HG02678 (cell line): ENCODE data around the gene DUOX2.

ENCODE experiments used
- ATAC-seq: cut with Tn5 transposase; IDR thresholded peaks from one replicate; pipeline ENCODE4 v1.9.1; 2021; ENCODE audit warnings: mild to moderate bottlenecking, moderate library complexity; ENCODE audit not compliant: unreplicated experiment

Gene DUOX2

DNA sequence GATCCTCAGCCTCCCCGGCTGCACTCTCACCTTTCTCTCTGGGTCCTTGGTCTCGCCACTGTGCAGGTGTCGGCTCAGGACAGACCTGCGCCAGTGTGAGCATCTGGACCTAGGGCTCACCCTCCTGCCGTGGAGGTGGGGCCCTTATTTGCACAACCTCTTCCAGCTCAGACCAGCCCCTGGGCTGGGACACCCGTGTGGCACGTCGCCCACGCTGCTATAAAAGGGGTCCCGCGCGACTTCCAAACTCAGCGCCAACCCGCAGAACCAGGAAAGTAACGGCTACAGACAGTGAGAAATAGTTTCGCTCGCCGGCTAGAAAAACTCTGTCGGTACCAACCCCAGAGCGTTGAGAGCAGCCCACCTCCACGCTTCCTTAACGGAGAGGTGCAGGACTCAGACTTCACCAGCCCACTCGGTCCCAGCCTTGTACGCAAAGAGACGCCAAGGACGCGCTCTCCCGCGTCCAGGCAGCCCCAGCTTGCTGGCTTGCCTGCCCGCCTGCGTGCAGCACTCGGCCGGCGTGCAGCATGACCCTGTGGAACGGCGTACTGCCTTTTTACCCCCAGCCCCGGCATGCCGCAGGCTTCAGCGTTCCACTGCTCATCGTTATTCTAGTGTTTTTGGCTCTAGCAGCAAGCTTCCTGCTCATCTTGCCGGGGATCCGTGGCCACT is at the start of gene DUOX2, which contains the start of gene DUOXA2:
TSS of gene DUOX2 (minus strand) at position 97 of the 675 bp plus-strand sequence. CDS start 761 bp downstream, outside the sequence.
TSS of gene DUOXA2 (plus strand) at position 251 of the 675 bp plus-strand sequence. CDS start at position 531, 280 bp downstream.
- no peak for ATAC-seq

DNA sequence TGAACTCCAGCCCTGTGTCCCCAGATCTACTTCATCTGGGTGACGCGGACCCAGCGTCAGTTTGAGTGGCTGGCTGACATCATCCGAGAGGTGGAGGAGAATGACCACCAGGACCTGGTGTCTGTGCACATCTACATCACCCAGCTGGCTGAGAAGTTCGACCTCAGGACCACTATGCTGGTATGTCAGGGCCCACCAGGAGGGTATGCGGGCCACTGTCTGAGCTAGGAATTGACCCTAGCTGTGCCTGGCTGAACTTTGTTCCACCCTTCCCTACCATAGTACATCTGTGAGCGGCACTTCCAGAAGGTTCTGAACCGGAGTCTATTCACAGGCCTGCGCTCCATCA is 49.5 kb upstream of the DUOX2 start:
- no peak for ATAC-seq

DNA sequence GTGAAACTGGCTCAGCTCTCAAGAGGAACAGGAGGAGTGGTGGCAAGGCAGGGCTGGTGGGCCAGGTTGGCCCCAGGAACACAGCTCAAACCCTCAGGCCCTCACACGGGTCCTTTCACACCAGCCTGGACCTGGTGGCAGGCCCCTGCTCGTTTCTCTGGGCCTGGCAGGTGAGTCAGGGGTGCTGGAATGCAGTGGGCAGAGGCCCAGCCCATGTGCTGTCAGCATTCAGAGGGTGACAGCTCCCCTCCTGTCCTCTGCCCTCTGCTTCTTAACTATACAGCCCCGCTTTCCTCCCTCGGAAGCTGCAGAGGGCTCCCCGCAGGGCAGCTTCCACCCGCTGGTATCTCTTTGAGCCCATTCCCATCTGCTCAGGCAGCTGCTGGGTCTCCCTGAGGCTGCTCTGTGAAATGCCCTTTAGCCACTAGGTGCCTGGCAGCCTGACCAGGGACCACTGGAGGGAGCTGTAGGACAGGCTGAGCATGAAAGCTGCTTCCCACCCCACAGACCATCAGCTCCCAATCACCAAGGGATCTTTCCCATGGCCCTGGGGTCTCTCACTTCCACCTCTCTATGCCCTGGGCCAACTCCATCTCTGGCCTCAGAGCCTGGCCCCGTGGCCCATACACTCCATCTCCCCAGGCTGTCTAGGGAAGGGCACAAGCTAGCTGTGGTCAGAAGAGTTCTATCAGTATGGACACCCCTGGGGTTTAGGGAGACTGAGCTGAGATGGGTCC is 49.0 kb upstream of the DUOX2 start:
- peak; percentile 40 for ATAC-seq

DNA sequence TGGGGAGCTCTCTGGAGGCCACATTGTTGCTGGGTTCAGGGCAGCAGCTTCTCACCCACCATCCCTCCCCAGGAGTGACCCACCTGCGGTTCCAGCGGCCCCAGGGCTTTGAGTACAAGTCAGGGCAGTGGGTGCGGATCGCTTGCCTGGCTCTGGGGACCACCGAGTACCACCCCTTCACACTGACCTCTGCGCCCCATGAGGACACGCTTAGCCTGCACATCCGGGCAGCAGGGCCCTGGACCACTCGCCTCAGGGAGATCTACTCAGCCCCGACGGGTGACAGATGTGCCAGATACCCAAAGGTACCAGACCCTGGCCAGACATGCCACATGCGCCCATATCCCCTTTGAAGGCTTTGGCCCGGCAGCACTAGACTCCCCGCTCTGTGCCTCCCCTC is 47.7 kb upstream of the DUOX2 start:
- ATAC-seq, result no peak

- ATAC-seq, result no peak
These were observed 44.0 kb upstream of the DUOX2 start for GRCh38 chr15:45157974-45158373.

DNA sequence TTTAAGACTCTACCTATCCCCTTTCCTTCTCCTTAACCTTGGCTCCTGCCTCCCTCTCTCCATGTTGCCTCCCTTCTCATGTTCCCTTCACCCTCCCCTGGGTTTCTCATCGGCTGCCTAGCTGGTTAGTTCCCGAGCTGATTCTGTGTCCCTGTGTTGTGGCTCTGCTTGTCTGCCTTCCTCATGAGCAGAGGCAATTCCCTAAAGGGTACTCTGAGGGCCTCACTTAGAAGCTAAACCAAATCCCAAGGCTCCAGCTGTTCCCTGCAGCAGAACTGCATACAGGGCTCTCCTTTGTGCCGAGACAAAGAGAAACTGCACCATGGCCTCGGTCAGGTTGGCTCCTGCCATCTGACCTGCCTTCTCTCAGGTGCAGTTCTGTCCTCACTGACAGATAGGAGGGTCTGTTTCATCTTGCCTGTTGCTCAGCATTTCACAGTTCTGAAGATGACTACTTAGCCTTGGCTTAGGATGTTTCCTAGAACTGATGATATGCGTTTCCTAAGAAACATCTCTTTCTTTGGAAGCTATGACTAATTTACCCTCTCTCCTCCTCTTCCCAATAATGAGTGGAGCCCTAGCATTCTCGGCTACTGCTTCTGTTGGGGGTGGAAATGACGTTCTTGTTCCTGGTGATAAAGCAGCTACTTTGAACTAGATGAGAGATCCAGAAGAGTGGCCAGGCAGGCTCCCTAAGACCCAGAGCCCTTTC is 42.9 kb upstream of the DUOX2 start:
- no peak for ATAC-seq

DNA sequence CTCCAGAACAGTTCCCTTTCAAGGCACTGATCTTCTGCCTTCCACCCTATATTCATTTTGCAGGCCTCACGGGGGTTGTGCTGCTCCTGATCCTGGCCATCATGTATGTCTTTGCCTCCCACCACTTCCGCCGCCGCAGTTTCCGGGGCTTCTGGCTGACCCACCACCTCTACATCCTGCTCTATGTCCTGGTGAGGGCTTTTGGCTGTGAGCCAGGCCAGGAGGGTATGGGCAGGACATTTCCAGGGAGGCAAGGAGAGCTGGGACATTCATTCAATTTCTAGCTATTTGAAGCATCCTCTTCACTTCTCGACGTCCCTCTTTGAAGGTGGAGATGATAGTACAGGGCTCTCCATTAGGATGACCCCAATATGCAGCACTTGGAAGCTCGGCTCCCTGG is 41.8 kb upstream of the DUOX2 start:
- ATAC-seq, result no peak

DNA sequence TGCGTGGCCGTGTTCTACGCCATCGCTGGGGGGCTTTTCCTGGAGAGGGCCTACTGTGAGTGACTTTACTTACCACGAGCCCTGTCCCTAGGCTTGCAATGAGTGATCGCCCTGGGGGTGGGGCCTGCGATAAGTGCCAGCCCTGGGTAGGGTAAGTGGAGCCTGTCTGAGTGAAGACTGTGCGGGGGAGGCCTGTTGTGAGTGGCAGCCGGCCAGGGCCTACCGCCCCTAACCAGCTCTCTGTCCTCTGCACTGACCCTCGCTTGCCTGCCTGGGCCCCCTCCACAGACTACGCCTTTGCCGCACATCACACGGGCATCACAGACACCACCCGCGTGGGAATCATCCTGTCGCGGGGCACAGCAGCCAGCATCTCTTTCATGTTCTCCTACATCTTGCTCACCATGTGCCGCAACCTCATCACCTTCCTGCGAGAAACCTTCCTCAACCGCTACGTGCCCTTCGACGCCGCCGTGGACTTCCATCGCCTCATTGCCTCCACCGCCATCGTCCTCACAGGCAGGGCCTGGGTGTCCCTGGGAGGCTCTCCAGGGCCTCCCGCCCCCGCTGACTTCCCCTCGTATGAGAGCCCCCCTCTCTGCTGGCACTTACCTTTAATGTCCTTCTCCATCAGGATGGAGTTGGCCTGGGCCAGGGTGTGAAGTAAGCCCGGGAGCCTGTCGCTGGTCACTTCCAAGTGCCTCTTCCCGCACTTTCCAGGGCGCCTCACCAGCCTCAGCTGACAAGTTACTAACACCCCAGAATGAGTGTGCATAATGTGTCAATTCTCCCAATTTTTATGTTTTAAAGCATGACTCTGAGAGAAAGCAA is 38.2 kb upstream of the DUOX2 start:
- no peak for ATAC-seq

DNA sequence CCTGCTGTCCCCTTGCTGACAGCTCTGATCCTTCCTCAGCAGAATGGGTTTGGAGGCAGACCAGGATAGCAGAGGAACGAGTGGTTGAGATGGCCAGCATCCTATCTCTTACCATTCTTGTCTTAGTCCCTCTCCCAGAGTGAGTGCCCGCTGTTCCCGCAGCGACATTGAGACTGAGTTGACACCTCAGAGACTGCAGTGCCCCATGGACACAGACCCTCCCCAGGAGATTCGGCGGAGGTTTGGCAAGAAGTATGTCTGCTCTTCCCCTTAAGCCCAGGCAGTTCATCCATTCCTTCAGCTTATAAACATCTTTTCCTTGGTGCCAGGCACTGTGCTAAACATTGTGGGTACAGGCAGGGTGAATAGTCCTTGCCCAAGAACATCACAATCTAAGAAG is 37.0 kb upstream of the DUOX2 start:
- ATAC-seq, result no peak

GRCh38 chr15:45150481-45150880 is 36.5 kb upstream of the DUOX2 start:
- ATAC-seq, result no peak

GRCh38 chr15:45149060-45149459 is 35.1 kb upstream of the DUOX2 start:
- no peak for ATAC-seq

- no peak for ATAC-seq
These were observed 34.4 kb upstream of the DUOX2 start for GRCh38 chr15:45148076-45149059.

GRCh38 chr15:45147606-45148005 is 33.6 kb upstream of the DUOX2 start:
- ATAC-seq, result no peak

DNA sequence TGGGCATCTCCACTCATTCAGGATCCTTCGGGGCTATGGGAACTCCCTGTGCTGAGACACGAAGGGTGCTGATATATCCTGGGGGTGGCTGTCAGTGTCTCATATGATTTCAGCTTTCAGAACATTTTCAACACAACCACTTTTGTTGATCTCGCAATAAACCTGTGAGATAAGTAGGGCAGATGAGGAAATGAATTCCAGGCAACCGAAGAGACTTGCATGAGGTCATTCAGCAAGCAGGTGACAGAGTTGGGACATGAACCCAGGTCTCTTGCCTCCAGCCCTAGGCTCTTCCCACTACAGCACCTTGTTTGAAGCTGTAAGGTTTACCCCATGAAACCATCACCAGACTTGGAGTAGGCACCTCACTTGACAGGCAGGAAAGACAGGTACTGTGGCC is 32.4 kb upstream of the DUOX2 start:
- no peak for ATAC-seq

- ATAC-seq, result no peak
These were observed 30.8 kb upstream of the DUOX2 start for GRCh38 chr15:45144775-45145174.

DNA sequence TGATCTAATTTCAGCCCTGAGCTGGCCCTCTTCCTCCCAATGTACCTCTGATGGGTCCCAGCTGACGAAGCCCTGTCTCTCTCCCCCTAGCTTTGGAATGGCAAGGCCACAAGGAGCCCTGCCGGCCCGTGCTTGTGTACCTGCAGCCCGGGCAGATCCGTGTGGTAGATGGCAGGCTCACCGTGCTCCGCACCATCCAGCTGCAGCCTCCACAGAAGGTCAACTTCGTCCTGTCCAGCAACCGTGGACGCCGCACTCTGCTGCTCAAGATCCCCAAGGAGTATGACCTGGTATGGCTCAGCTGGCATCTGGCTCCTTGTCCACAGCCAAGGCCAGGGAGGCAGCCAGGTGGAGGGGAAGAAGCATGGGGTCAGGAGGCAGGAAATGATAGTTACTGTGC is 30.0 kb upstream of the DUOX2 start:
- no peak for ATAC-seq

DNA sequence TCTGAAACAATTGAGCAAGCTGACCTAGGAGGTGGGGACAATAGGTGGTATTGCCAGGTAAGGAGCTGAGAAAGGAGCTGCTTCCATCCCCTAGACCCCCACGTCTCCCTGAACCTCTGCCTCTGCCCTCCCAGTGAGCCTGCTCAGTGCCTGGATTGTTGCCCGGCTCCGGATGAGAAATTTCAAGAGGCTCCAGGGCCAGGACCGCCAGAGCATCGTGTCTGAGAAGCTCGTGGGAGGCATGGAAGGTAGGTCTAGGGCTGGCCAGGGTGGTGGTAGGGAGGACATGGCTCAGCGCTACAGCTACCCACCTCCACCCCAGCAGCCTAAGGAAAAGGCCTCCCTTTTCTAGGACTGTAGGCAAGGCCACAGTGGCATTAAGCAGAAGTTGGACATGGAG is 29.1 kb upstream of the DUOX2 start:
- ATAC-seq, result no peak

GRCh38 chr15:45141386-45141785 is 27.4 kb upstream of the DUOX2 start:
- ATAC-seq, result no peak

GRCh38 chr15:45140557-45141250 is 26.7 kb upstream of the DUOX2 start:
- ATAC-seq, result no peak
